ENCODE data around the gene LRMDA.

GRCh38 chr10:76420725-76421124 lies 989.3 kb downstream of the LRMDA start:
- TF ChIP-seq YY1 (IDR thresholded peaks at IDR 0.05; ENCODE audit: low read depth) (no peak), USF1 (IDR thresholded peaks at IDR 0.05) (no peak)

All from Ishikawa (cell line).